Measurements from ENCODE around the gene SPINK7.

- TF ChIP-seq CTCF (IDR thresholded peaks at IDR 0.05; ENCODE audit: low read depth, low read length) = no peak
- no peak for TF ChIP-seq POLR2A (IDR thresholded peaks at IDR 0.05; ENCODE audit: extremely low read depth, insufficient read length)
- TF ChIP-seq MAX (IDR thresholded peaks at IDR 0.05; ENCODE audit: low read depth, low read length) = no peak
- TF ChIP-seq MYC (IDR thresholded peaks at IDR 0.05; ENCODE audit: low read depth, low read length) = no peak
Measured at GRCh38 chr5:148314731-148315130, 2.5 kb downstream of the SPINK7 start.
